PFSK-1 (cell line): ENCODE results near the gene PARD3B.

ENCODE experiments used
- FOXP2 ChIP-seq: optimal IDR thresholded peaks from 2 replicates; pipeline ENCODE3; 2011; ENCODE audit warnings: borderline replicate concordance, control low read depth, inconsistent platforms; ENCODE audit not compliant: insufficient read depth; ENCODE audit errors: extremely low read length, extremely low read depth
- POLR2AphosphoS5 ChIP-seq: IDR thresholded peaks from 2 replicates; pipeline ENCODE4 v1.6.1; 2012; ENCODE audit warnings: low read depth, mild to moderate bottlenecking, control low read depth, low read length, moderate library complexity
- REST ChIP-seq, 2 experiments: IDR thresholded peaks; 2 replicates each; pipeline versions ENCODE4 v1.6.1 to v1.8.0; 2011 to 2012; ENCODE audit warnings: low read depth in 2 of 2, low read length in 2 of 2, control low read depth in 1 of 2, inconsistent platforms in 1 of 2, mild to moderate bottlenecking in 1 of 2, moderate library complexity in 1 of 2; ENCODE audit not compliant: insufficient read depth in 1 of 2
- SIN3A ChIP-seq: IDR thresholded peaks from 2 replicates; pipeline ENCODE4 v1.6.1; 2012; ENCODE audit warnings: mild to moderate bottlenecking, low read length, moderate library complexity, borderline replicate concordance; ENCODE audit not compliant: insufficient read depth
- TAF1 ChIP-seq: IDR thresholded peaks from 2 replicates; pipeline ENCODE4 v1.6.1; 2012; ENCODE audit warnings: low read length, control low read depth, borderline replicate concordance; ENCODE audit not compliant: insufficient read depth

The PARD3B gene

GRCh38 chr2:204744506-204744905 lies 199.2 kb downstream of the PARD3B start:
- no peak for TF ChIP-seq REST (IDR thresholded peaks at IDR 0.05; ENCODE audit: insufficient read depth in 1 of 2, low read depth in 2 of 2, low read length in 2 of 2)
- TF ChIP-seq TAF1 = no peak
- no peak for TF ChIP-seq POLR2AphosphoS5
- TF ChIP-seq FOXP2 = no peak
- TF ChIP-seq SIN3A = no peak

- TF ChIP-seq REST (IDR thresholded peaks at IDR 0.05; ENCODE audit: insufficient read depth in 1 of 2, low read depth in 2 of 2, low read length in 2 of 2) (no peak), TAF1 (no peak), POLR2AphosphoS5 (no peak), SIN3A (no peak), FOXP2 (no peak)
Measured at GRCh38 chr2:204748286-204748685, 203.0 kb downstream of the PARD3B start.

GRCh38 chr2:204749319-204749718 lies 204.0 kb downstream of the PARD3B start:
- TF ChIP-seq SIN3A = no peak
- TF ChIP-seq POLR2AphosphoS5 = no peak
- no peak for TF ChIP-seq REST (IDR thresholded peaks at IDR 0.05; ENCODE audit: insufficient read depth in 1 of 2, low read depth in 2 of 2, low read length in 2 of 2)
- TF ChIP-seq FOXP2 = no peak
- TF ChIP-seq TAF1 = no peak

GRCh38 chr2:204750389-204750788 lies 205.1 kb downstream of the PARD3B start:
- TF ChIP-seq SIN3A = no peak

- no peak for TF ChIP-seq REST (IDR thresholded peaks at IDR 0.05; ENCODE audit: insufficient read depth in 1 of 2, low read depth in 2 of 2, low read length in 2 of 2)
- no peak for TF ChIP-seq TAF1
- TF ChIP-seq POLR2AphosphoS5 = no peak
- TF ChIP-seq FOXP2 = no peak
Measured at GRCh38 chr2:204751472-204751871, 206.2 kb downstream of the PARD3B start.

- TF ChIP-seq FOXP2 = no peak
Measured at GRCh38 chr2:204753841-204754240, 208.6 kb downstream of the PARD3B start.
